Thyroid gland (tissue), 4 donors: ENCODE measurements around the gene CFP. TPM values are rescaled to one million over a fixed set of nuclear protein-coding genes. Genes with fewer than 3 reads are reported as not detected.

Source experiments
- DNase-seq, 2 donors: peaks; one replicate each; pipeline ENCODE4 v3.0.0-alpha.2; 2019
- H3K27ac ChIP-seq, 3 donors: fragments of 200-600 bp; sonication (generic); 1 replicate in 2 of 3; 2 replicates in 1 of 3; pipeline ENCODE4 v1.5.1; 2016 to 2019; ENCODE audit warnings: mild to moderate bottlenecking in 1 of 3, moderate library complexity in 1 of 3
- H3K27me3 ChIP-seq: fragments of 200-600 bp; sonication (generic); one replicate; pipeline ENCODE4 v1.5.1; 2019
- H3K36me3 ChIP-seq, 2 donors: fragments of 200-600 bp; sonication (generic); one replicate each; pipeline ENCODE4 v1.5.1; 2016 to 2019
- H3K4me1 ChIP-seq, 2 donors: fragments of 200-600 bp; sonication (generic); one replicate each; pipeline ENCODE4 v1.5.1; 2017 to 2019
- H3K4me3 ChIP-seq, 3 donors: fragments of 200-600 bp; sonication (generic); replicated peaks in 1 of 3; 1 replicate in 2 of 3; 2 replicates in 1 of 3; pipeline ENCODE4 v1.5.1; 2016; ENCODE audit warnings: mild to moderate bottlenecking in 1 of 3
- H3K9me3 ChIP-seq: fragments of 200-600 bp; sonication (generic); one replicate; pipeline ENCODE4 v1.5.1; 2017
- CTCF ChIP-seq, 6 experiments: fragments of 200-600 bp in 3 of 6; fragments of 450-650 bp in 3 of 6; sonication (generic) in 3 of 6; IDR thresholded peaks; one replicate each; pipeline ENCODE4 v1.5.1; 2016 to 2019; ENCODE audit warnings: antibody characterized with exemption in 6 of 6, mild to moderate bottlenecking in 2 of 6, inconsistent platforms in 1 of 6, moderate library complexity in 1 of 6
- POLR2A ChIP-seq, 2 donors: fragments of 450-650 bp; IDR thresholded peaks; one replicate each; pipeline ENCODE4 v1.6.1; 2017; ENCODE audit warnings: antibody characterized with exemption in 2 of 2, mild to moderate bottlenecking in 2 of 2, moderate library complexity in 1 of 2
- WGBS, 2 donors: methylation state at CpG; one replicate each; pipeline ENCODE4 v1.1.5; 2017; 5-methylcytosine and 5-hydroxymethylcytosine counted together
- intact Hi-C: fragments of 100-400 bp; cut with DNase I; formaldehyde crosslinking; loops from one replicate; pipeline ENCODE4 v1.15.1; 2023
- total RNA-seq, 4 donors: library from RNA; depleted of rRNA; stranded (reverse); fragments of >200 nt; gene quantifications; one replicate each; pipeline ENCODE4 v1.2.3, GENCODE V29; 2016

The CFP gene
- total RNA-seq, 4 donors from 2014 or later, result 1.3 to 2.3 (median 1.6) TPM

GRCh38 chrX:47623540-47624027 is 6.1 kb downstream of the CFP start:
- no peak overlapping the region for H3K4me3 ChIP-seq
- DNase-seq, result peak; percentile 34 to 42
- no peak for TF ChIP-seq POLR2A (IDR thresholded peaks at IDR 0.05)
- no peak for TF ChIP-seq CTCF (IDR thresholded peaks at IDR 0.05)
- H3K27ac ChIP-seq, result no peak overlapping the region
- no peaks in the 10 kb centered on the region for H3K36me3 ChIP-seq
- no peaks in the 10 kb centered on the region for H3K9me3 ChIP-seq
- intact Hi-C loops, result no loop called here
- no peaks in the 10 kb centered on the region for H3K4me1 ChIP-seq
- H3K27me3 ChIP-seq, result no peaks in the 10 kb centered on the region
- 10% methylated on average over 2 of the region's 35 CpGs; no CpG with 5 or more reads in 1 of the 2 donors for WGBS, 2 donors

- Histone ChIP-seq H3K27me3 (no peaks in the 10 kb centered on the region), H3K27ac (no peak overlapping the region), H3K4me1 (no peaks in the 10 kb centered on the region), H3K4me3 (no peak overlapping the region), H3K9me3 (no peaks in the 10 kb centered on the region), H3K36me3 (no peaks in the 10 kb centered on the region)
- intact Hi-C loops, result no loop called here
- DNase-seq, result no peak
- TF ChIP-seq CTCF (IDR thresholded peaks at IDR 0.05) (no peak), POLR2A (IDR thresholded peaks at IDR 0.05) (no peak)
- WGBS, 2 donors, result 87 to 91% methylated on average over 6 of the region's 6 CpGs
Observed at GRCh38 chrX:47621851-47622250, 7.9 kb downstream of the CFP start.

GRCh38 chrX:47620303-47620685 is 9.4 kb downstream of the CFP start:
- no peak overlapping the region for H3K4me3 ChIP-seq
- 45 to 49% methylated on average over 7 to 9 of the region's 9 CpGs for WGBS, 2 donors
- no peak for DNase-seq
- intact Hi-C loops, result no loop called here
- no peaks in the 10 kb centered on the region for H3K4me1 ChIP-seq
- no peaks in the 10 kb centered on the region for H3K27me3 ChIP-seq
- H3K36me3 ChIP-seq, result no peaks in the 10 kb centered on the region
- no peak for TF ChIP-seq POLR2A (IDR thresholded peaks at IDR 0.05)
- TF ChIP-seq CTCF (IDR thresholded peaks at IDR 0.05), result no peak
- H3K9me3 ChIP-seq, result no peaks in the 10 kb centered on the region
- H3K27ac ChIP-seq, result no peak overlapping the region

- intact Hi-C loops, result no loop called here
- no peaks in the 10 kb centered on the region for H3K4me1 ChIP-seq
- no peak within 1 kb of the TSS for H3K27ac ChIP-seq
- TF ChIP-seq POLR2A (IDR thresholded peaks at IDR 0.05) (no peak), CTCF (IDR thresholded peaks at IDR 0.05) (peak in 3 of 6 experiments; percentile 5 to 34 (median 25))
- DNase-seq, result peak; percentile 77 to 81
- 0% methylated on average over 1 of the region's 88 CpGs; no CpG with 5 or more reads in 1 of the 2 donors for WGBS, 2 donors
- no peaks in the 10 kb centered on the region for H3K27me3 ChIP-seq
- H3K36me3 ChIP-seq, result no peaks in the 10 kb centered on the region
- H3K9me3 ChIP-seq, result no peaks in the 10 kb centered on the region
- H3K4me3 ChIP-seq, result no peak within 1 kb of the TSS
Observed at GRCh38 chrX:47619486-47620302, 10.0 kb downstream of the CFP start, which contains the start of gene SYN1. Gene SYN1 (minus strand): TSS chrX:47619857. CDS start chrX:47619728, 129 bp downstream.

- WGBS, 2 donors, result 65 to 69% methylated on average over 10 of the region's 32 CpGs
- Histone ChIP-seq H3K36me3 (no peaks in the 10 kb centered on the region), H3K27me3 (no peaks in the 10 kb centered on the region), H3K9me3 (no peaks in the 10 kb centered on the region), H3K4me3 (no peak overlapping the region), H3K27ac (no peak overlapping the region), H3K4me1 (no peaks in the 10 kb centered on the region)
- intact Hi-C loops, result no loop called here
- TF ChIP-seq POLR2A (IDR thresholded peaks at IDR 0.05) (no peak), CTCF (IDR thresholded peaks at IDR 0.05) (no peak)
- DNase-seq, result no peak
Observed at GRCh38 chrX:47618923-47619485, 10.7 kb downstream of the CFP start.
